HG03457 (cell line): ENCODE measurements around the gene HBEGF.

Source experiments
- ATAC-seq: cut with Tn5 transposase; IDR thresholded peaks from one replicate; pipeline ENCODE4 v1.9.1; 2021; ENCODE audit warnings: moderate number of reproducible peaks; ENCODE audit not compliant: unreplicated experiment

Gene HBEGF

DNA sequence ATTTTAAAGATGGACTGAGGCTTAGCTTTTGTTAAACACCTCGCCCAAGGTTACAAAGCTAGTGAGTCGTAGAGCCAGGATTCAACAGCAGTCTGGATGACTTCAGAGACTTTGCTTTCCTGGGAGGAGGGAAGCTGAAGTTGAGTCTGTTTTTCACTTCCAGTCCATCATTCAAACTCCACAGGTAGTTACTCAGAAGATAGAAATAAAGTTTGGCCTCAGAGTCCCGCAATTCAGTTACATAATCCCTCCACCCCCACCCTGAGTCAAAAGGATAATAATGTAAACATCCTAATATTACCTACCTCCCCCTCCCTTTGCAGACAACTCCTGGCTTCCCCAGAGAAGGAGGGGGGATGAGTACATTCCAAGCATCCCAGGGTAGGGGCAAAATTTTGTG, 8.1 kb downstream of the HBEGF start:
- no peak for ATAC-seq

- ATAC-seq = no peak
Measured at GRCh38 chr5:140337880-140338279, 8.5 kb downstream of the HBEGF start.

DNA sequence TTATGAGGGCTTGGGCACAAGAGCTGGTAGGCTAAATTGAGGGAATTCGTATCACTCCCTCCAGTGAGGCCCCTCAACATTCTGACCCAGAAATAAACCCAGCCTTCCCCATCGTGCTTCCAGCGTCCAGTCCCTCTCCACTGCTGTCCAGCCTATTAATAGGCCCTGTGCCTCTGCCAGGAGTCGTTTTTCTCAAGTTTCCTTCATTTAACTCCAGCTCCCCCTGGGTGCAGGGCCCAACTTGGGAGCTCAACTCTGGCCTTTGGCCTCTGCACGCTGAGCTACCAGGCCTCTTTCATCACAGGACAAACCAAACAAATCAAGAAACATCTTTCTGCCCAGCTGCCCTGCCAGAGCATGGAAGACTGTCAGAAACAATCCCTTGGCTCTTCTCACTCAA, 10.0 kb downstream of the HBEGF start:
- no peak for ATAC-seq

DNA sequence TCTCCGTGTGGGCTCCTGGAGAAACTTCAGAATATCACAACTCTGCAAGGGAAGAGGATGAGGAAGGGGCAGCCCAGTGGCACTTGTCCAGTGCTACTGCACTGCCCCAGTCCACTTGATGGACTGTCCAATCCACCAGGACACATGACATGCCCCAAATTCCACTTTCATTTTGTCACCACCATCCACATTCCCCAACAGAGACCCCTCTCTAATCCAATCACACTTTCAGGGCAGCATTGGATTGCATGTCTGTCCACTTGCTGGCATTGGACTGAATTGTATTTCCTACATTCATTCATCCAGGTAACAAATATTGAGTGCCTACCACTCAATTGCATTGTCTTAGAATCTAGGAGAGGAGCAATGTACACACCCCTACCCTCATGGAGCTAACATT, 14.8 kb downstream of the HBEGF start:
- ATAC-seq = no peak

DNA sequence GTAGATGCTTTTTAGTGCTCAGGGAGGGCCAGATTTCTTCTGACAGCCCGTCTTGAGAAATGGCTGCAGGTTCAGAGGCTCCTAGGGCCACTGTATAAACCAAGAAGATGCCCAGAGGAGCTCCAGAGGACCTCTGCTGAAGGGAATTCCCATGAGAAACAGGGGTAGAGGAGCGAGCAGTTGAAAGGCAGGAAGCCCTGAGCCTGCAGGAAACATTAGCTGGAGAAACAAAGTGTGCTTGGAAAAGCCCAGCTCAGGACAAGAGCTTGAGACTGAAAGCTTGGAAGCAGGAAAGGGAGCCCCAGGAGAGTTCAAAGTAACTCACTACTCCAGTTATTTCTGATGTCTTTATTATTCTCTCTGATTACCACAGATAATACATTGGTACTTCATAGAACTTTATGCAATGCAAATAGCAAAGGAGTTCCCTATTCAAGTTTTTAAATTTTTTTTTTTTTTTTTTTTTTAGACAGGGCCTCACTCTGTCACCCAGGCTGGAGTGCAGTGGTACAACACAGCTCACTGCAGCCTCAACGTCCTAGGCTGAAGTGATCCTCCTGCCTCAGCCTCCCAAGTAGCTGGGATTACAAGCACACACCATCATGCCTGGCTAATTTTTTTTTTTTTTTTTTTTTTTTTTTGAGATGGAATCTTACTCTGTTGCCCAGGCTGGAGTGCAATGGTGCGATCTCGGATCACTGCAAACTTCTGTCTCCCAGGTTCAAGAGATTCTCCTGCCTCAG, 16.5 kb downstream of the HBEGF start:
- ATAC-seq = no peak

GRCh38 chr5:140328036-140328764, 18.2 kb downstream of the HBEGF start:
- ATAC-seq = no peak

GRCh38 chr5:140327589-140327988, 18.8 kb downstream of the HBEGF start:
- no peak for ATAC-seq

DNA sequence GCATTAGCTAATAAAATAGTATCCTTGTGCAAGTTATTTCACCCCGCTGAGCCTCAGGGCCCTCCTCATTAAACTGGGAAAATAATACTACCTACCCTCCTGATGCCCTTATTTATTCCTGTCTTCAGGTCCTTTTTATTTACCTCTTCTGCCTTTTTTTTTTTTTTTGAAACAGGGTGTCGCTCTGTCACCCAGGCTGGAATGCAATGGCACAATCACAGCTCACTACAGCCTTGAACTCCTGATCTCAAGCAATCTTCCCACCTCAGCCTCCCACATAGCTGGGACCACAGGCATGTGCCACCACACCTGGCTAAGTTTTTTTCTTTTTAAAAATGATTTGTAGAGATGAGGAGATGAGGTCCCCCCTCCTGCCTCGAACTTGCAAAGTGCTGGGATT, 20.9 kb downstream of the HBEGF start:
- ATAC-seq = no peak

DNA sequence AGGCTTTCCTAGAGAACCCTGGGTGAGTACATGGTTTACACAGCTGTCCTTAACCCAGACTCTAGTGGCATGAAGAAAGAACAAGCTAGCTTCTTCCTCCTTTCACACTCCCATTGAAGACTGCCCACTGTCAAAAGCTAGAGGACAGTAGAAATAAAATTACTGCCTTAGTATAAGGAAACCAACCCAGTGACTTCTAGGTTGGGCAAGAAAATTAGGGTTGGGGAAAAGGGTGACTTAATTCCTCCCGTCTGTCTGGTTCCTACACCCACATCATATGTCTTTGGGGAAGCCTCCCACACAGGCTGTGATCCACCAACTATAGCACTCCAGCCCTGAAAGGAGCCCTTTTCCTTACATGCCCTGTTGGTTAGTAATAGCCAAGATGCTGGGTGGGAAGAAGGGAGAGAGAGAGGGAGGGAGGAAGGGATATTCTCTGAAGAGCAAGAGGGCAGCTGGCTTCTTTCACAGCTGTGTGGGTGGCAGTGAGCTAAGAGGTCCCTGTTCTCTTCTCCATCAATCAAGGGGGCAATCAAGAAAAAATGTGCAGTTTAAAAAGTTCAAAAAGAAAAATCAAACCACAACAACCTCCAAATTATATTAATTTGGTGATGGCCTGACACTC, 21.7 kb downstream of the HBEGF start:
- no peak for ATAC-seq

DNA sequence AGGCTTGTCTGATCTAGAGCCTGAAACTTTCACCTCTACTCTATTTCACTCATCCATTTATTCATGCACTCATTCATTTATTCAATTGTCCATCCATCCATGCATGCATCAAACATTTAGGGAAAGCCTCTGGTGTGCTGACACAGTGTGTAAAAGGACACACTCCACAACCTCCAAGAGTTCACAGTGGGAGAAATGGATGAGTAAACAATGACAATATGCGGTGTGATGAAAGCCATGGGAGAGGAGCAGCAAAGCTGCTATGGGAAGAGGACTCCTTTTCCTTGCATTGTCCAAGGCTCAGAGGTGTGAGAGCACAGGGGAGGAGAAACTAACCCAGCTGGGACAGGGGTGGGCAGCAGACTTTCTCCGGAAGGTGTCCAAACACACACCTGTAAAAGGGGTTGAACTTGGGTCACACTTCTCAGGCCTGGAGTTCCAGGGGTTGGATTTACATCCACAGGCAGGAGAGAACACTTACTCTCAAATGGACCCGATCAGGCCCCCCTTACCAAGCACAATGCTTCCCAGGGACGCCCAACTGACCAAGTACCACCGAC, 22.3 kb downstream of the HBEGF start:
- no peak for ATAC-seq

DNA sequence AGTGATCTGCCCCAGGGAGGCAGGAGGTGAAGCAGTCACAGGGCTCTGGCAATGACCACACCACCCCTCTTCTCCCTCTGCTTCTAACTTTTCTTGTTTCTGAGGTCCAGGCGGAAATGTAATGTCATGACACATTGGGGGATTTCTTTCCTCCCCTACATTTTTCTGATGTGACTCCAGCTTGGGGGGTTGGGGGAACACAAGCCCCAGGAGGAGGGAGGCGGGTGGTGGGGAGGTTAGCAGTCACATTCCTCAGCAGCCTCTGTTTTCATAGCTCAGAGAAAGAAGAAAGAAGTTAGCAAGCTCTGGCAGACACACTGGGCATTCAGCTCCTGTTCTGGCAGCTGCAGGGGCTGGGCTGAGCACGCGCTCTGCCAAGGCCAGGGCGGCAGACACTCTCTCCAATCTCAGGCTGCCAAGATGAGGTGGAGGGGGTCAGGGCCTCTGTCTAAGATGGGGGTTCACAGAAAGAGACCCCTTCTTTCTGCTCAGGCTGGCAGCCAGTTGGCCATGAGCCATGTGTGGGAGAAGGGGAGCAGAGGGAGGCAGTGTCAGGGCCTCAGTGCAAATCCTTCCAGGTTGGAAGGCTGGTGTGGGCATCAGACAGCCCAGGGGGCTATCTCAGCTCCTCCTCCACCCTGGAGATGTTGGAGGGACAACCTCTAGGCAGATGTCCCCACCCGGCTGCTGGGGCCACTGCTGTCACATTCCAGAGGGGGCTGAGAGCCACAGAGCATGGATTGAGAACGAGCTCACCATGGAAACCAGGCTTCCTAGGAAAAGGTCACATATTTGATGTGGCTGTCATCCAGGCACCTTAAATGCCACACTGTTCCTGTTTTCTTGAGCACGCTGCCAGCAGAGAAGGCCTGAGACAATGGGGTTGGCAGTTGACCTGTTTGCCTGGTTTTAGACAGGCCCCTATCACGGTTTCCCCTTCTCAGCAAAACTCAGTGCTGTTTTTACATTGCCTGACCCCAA, 23.4 kb downstream of the HBEGF start:
- no peak for ATAC-seq

- ATAC-seq = no peak
Measured at GRCh38 chr5:140321796-140322195, 24.6 kb downstream of the HBEGF start.

DNA sequence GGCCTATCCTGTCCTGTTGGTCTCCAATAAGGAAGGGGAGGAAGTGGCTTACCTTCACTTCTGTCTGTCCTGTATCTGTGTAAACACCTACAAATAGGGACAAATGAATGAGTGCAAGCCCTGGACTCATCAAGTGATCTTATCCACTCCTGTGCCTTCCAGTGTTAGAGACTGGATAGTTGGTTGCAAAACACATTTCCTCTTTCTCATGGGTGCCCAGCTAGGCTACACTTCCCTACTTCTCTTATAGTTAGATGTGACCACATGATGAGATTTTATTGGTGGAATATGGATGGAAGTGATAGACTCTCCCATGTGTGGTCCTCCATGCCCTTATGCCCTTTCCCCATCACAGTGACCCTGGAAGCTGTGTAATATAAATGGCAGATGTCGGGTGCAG, 26.6 kb downstream of the HBEGF start:
- ATAC-seq = no peak

DNA sequence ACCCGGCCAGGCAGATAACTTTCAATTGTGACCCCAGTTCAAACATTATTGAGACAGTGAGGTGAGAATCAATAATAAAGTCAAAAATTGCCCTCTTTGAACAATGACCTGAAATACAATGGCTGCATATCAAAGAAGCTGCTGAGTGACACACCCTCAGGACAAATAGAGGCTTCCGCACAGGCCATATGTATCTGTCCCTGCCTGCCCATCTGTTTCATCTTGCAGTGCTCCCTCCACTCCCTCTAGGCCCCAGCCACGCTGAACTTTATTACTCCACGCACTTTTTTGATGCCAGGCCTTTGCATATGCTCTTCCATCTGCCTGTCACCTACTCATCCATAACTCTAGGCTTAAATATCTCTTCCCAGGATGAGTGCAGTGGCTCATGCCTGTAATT, 27.6 kb downstream of the HBEGF start:
- ATAC-seq = no peak

- no peak for ATAC-seq
Measured at GRCh38 chr5:140317859-140318258, 28.5 kb downstream of the HBEGF start.

- ATAC-seq = no peak
Measured at GRCh38 chr5:140312791-140313189, 33.6 kb downstream of the HBEGF start.

- no peak for ATAC-seq
Measured at GRCh38 chr5:140312067-140312790, 34.2 kb downstream of the HBEGF start.

DNA sequence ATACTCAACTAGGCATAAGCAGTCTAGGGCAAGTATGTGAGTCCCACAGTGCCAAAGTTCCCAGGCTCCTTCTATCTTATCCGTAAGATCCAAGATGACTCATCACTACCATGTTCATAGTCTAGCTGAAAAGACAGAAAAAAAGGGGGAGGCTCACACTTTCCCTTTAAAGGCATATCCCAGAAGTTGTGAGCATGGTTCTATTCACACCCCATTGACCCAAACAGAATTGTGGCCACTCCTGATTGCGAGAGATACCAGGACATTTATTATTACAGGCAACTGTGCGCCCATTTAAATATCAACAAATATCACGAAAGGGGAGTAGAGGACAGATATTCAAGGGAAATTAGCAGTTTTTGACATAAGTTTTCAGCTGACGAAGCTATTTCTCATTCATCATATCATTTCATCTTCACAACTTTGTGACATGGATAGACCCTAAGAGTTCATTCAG, 35.4 kb downstream of the HBEGF start:
- ATAC-seq = no peak

GRCh38 chr5:140310434-140310833, 36.0 kb downstream of the HBEGF start:
- ATAC-seq = no peak

GRCh38 chr5:140309706-140310249, 36.6 kb downstream of the HBEGF start:
- ATAC-seq = no peak
